ENCODE data around the gene PRKCH.

DNA sequence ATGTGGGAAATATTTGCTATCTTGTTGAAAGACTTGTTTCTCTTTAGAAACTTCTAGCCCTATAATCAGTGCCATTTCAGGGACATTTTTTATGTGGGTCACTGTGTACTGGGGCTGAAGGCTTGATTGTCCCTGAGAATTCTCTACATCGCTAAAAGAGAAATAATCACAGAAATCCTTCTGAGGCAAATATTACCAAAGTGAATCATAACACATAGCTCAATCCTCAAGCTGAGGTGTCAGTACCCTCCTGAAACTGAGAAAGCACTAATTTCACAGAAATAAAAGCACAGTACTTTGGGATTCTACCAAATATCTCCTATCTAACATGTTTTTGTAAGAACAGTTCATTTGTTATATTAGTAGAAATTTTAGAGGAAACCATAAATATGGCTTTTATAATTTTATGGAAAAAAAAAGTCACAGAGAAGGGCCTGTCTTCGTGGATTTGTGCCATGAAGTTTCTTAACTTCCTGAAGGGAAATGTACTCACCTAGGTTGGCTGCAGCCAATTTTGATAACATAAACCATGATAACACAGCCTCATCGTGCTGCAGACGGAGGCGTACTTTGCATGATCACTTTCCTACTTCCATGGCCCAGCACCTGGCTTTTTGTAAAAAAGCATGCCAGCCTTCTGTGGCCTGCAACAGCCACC, 210.2 kb downstream of the PRKCH start:
- TF ChIP-seq, protein P1, sequence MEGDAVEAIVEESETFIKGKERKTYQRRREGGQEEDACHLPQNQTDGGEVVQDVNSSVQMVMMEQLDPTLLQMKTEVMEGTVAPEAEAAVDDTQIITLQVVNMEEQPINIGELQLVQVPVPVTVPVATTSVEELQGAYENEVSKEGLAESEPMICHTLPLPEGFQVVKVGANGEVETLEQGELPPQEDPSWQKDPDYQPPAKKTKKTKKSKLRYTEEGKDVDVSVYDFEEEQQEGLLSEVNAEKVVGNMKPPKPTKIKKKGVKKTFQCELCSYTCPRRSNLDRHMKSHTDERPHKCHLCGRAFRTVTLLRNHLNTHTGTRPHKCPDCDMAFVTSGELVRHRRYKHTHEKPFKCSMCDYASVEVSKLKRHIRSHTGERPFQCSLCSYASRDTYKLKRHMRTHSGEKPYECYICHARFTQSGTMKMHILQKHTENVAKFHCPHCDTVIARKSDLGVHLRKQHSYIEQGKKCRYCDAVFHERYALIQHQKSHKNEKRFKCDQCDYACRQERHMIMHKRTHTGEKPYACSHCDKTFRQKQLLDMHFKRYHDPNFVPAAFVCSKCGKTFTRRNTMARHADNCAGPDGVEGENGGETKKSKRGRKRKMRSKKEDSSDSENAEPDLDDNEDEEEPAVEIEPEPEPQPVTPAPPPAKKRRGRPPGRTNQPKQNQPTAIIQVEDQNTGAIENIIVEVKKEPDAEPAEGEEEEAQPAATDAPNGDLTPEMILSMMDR (IDR thresholded peaks at IDR 0.05) = no peak
- TF ChIP-seq CBFB (CRISPR knock-in tag; IDR thresholded peaks at IDR 0.05; ENCODE audit: low read depth) = no peak
- no peak for TF ChIP-seq FOXJ3 (CRISPR knock-in tag; IDR thresholded peaks at IDR 0.05; ENCODE audit: borderline replicate concordance)
- TF ChIP-seq, protein P2, sequence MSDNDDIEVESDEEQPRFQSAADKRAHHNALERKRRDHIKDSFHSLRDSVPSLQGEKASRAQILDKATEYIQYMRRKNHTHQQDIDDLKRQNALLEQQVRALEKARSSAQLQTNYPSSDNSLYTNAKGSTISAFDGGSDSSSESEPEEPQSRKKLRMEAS (CRISPR knock-in tag; IDR thresholded peaks at IDR 0.05) = no peak
- no peak for TF ChIP-seq ZNF416 (CRISPR knock-in tag; IDR thresholded peaks at IDR 0.05)
- TF ChIP-seq, protein P3, sequence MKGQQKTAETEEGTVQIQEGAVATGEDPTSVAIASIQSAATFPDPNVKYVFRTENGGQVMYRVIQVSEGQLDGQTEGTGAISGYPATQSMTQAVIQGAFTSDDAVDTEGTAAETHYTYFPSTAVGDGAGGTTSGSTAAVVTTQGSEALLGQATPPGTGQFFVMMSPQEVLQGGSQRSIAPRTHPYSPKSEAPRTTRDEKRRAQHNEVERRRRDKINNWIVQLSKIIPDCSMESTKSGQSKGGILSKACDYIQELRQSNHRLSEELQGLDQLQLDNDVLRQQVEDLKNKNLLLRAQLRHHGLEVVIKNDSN (CRISPR knock-in tag; IDR thresholded peaks at IDR 0.05) = no peak
- TF ChIP-seq ETV6 (CRISPR knock-in tag; IDR thresholded peaks at IDR 0.05) = no peak
- TF ChIP-seq, protein P4, sequence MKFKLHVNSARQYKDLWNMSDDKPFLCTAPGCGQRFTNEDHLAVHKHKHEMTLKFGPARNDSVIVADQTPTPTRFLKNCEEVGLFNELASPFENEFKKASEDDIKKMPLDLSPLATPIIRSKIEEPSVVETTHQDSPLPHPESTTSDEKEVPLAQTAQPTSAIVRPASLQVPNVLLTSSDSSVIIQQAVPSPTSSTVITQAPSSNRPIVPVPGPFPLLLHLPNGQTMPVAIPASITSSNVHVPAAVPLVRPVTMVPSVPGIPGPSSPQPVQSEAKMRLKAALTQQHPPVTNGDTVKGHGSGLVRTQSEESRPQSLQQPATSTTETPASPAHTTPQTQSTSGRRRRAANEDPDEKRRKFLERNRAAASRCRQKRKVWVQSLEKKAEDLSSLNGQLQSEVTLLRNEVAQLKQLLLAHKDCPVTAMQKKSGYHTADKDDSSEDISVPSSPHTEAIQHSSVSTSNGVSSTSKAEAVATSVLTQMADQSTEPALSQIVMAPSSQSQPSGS (CRISPR knock-in tag; IDR thresholded peaks at IDR 0.05; ENCODE audit: borderline replicate concordance, low read depth) = no peak
- no peak for TF ChIP-seq ZNF232 (CRISPR knock-in tag; IDR thresholded peaks at IDR 0.05)
- TF ChIP-seq FOXK1 (CRISPR knock-in tag; IDR thresholded peaks at IDR 0.05) = no peak
- TF ChIP-seq JUN (CRISPR knock-in tag; IDR thresholded peaks at IDR 0.05) = no peak
- no peak for TF ChIP-seq TEAD4 (CRISPR knock-in tag; IDR thresholded peaks at IDR 0.05)

Measured in WTC11 (cell line).